Kidney epithelial cell (primary cell): ENCODE measurements around the gene N4BP2L2. TPM values are rescaled to one million over a fixed set of nuclear protein-coding genes. Genes with fewer than 3 reads are reported as not detected.

Source experiments
- DNase-seq: peaks from one replicate; pipeline ENCODE4 v3.0.0-alpha.2; 2010; ENCODE audit warnings: low read depth
- H3K27me3 ChIP-seq: 2 replicates; pipeline ENCODE4 v1.6.0; 2011; ENCODE audit warnings: low read length; ENCODE audit not compliant: control insufficient read depth, insufficient read depth
- H3K36me3 ChIP-seq: 2 replicates; pipeline ENCODE4 v1.5.1; 2011; ENCODE audit warnings: low read length; ENCODE audit not compliant: control insufficient read depth, insufficient read depth
- H3K4me3 ChIP-seq: 2 replicates; pipeline ENCODE4 v1.5.1; 2011; ENCODE audit warnings: low read depth, mild to moderate bottlenecking, control low read depth, low read length
- total RNA-seq: library from RNA; depleted of rRNA; stranded (reverse); fragments of >200 nt; gene quantifications from 2 replicates; pipeline ENCODE4 v1.2.3, GENCODE V29; 2015
- TF ChIP-seq, protein P1 (sequence below): IDR thresholded peaks from 2 replicates; pipeline ENCODE4 v1.5.1; 2011; ENCODE audit warnings: mild to moderate bottlenecking, moderate library complexity, low read length, control low read depth, inconsistent platforms; ENCODE audit not compliant: insufficient read depth, poor library complexity, severe bottlenecking

The N4BP2L2 gene
- total RNA-seq, 1 donor from 2014 or later = 64.1 TPM

DNA sequence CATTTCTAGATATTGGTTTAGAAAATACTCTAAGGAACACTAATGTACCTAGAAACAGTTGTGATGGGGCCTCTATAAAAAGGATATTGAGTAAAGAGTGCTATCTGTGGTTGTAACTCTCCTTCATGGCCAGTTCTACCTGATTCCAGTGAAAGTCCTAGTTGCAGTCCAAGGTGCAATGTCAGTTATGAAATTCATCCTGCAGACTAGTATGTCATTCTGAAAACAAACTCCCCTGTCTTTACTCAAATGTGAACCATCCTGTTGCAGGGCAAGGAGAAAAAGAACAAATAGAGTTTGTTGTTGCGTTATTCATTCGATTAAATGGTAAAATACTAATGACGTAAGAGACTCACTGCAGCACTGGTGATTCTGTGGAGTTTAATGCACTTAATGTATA lies 92.4 kb downstream of the N4BP2L2 start:
- TF ChIP-seq, protein P1, sequence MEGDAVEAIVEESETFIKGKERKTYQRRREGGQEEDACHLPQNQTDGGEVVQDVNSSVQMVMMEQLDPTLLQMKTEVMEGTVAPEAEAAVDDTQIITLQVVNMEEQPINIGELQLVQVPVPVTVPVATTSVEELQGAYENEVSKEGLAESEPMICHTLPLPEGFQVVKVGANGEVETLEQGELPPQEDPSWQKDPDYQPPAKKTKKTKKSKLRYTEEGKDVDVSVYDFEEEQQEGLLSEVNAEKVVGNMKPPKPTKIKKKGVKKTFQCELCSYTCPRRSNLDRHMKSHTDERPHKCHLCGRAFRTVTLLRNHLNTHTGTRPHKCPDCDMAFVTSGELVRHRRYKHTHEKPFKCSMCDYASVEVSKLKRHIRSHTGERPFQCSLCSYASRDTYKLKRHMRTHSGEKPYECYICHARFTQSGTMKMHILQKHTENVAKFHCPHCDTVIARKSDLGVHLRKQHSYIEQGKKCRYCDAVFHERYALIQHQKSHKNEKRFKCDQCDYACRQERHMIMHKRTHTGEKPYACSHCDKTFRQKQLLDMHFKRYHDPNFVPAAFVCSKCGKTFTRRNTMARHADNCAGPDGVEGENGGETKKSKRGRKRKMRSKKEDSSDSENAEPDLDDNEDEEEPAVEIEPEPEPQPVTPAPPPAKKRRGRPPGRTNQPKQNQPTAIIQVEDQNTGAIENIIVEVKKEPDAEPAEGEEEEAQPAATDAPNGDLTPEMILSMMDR = no peak
- Histone ChIP-seq H3K36me3 (no peaks in the 10 kb centered on the region), H3K4me3 (no peak overlapping the region), H3K27me3 (no peaks in the 10 kb centered on the region)
- DNase-seq = no peak

DNA sequence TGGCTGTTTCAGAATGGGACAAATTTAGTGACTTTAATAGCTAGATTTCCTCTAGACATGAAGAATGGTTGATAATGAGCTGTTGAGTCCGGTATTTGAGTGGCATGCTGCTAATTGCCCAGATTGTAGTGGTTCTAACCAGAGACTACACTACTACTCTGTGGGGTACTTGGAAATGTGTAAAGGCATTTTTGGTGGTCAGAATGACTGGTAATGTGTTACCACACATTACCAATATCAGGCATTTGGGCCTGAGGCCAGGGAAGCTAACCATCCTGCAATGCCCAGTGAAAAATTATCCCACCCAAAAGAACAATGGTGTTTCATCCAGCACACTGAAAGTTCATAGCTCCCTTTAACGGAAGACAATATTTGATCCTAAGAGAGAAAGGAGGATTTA lies 93.1 kb downstream of the N4BP2L2 start:
- Histone ChIP-seq H3K36me3 (no peaks in the 10 kb centered on the region), H3K4me3 (no peak overlapping the region), H3K27me3 (no peaks in the 10 kb centered on the region)
- DNase-seq = no peak
- TF ChIP-seq, protein P1 = no peak

DNA sequence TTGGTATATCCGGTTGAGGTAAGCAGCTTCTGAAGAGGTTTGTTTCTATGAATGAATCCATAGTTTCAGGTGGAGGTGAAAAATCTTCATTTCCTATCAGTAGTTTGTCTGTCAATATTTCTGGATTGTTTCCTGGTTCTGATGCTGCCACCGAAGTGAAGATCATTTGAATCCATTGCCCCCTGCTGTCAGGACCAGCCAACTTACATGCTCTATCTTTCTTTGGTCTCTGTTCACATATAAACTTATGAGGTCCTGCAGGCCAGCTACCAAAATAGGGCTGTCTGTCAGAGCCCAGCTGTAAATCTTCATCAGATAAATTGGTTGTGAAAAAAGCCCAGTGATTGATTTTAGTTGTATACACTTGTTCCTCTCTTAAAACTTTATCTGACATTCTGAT lies 95.5 kb downstream of the N4BP2L2 start:
- Histone ChIP-seq H3K27me3 (no peaks in the 10 kb centered on the region), H3K4me3 (no peak overlapping the region), H3K36me3 (no peaks in the 10 kb centered on the region)
- TF ChIP-seq, protein P1 = peak; percentile 36
- no peak for DNase-seq

DNA sequence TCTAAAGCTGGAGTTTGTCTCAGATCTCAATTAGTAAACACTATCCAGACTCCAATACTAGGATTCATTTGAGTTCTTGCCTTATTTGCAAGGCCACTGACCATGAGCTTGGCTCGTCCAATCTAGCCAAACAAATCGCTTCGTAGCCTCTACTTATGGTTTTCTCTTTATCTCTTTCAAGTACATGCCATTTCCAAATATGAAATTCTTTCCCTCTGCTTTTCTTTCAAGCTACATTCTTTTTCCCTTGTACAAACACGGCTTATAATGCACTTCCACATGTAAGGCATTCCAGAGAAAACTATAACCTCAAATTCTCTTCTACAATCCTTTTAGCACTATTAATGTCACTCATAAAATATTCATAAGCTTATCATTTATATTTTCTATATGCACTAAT lies 99.7 kb downstream of the N4BP2L2 start:
- H3K36me3 ChIP-seq = no peaks in the 10 kb centered on the region
- TF ChIP-seq, protein P1 = no peak
- no peak for DNase-seq
- H3K27me3 ChIP-seq = no peaks in the 10 kb centered on the region
- no peak overlapping the region for H3K4me3 ChIP-seq

DNA sequence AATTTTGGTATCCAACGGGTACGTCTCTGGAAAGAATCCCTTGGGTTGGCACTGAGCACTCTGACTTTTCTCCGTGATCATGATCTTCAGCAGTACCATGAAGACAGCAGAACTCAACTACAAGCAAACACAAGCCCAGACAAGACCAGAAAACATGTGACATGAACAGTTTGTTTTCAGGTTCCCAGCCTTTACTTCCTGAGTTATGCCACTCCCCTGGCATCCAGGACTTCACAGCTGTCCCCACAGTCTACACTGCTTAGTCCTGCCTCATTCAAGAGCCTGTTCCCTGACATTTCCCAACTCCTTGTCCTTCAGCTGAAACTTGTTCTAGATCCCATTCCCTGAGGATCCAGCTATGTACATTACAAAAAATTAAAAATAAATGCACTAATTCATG lies 105.7 kb downstream of the N4BP2L2 start:
- no peak for DNase-seq
- no peak overlapping the region for H3K4me3 ChIP-seq
- no peaks in the 10 kb centered on the region for H3K27me3 ChIP-seq
- no peaks in the 10 kb centered on the region for H3K36me3 ChIP-seq
- TF ChIP-seq, protein P1 = no peak

DNA sequence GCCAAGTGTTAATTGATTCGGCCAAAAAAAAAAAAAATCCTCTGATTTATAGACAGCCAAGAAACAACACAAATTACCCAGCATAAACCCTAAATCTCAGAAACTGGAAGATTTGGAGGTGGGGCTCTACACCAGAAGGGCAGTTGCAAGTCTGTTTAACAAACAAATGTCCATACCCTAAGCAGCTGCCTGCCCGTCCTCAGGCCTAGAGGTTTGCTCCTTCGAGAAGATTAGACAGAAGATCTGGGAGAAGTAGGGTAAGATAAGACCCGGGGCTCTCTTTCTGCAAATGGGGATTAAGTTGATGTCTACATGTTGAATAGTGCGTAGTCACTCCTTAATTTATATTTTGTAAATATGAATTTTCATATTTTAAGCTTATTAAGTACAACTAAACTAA lies 107.2 kb downstream of the N4BP2L2 start:
- H3K4me3 ChIP-seq = no peak overlapping the region
- H3K36me3 ChIP-seq = no peaks in the 10 kb centered on the region
- no peaks in the 10 kb centered on the region for H3K27me3 ChIP-seq
- TF ChIP-seq, protein P1 = no peak
- no peak for DNase-seq
